Endometrium (tissue), 2 donors: Measurements from ENCODE around the gene COL27A1.

Source experiments
- FAIRE-seq: peaks from 2 replicates; lab custom pipeline; 2012; peaks lifted over from hg19 to GRCh38; lab: Jason Lieb, UNC
- donor health status: control.
- donor health status: control.

Gene COL27A1

DNA sequence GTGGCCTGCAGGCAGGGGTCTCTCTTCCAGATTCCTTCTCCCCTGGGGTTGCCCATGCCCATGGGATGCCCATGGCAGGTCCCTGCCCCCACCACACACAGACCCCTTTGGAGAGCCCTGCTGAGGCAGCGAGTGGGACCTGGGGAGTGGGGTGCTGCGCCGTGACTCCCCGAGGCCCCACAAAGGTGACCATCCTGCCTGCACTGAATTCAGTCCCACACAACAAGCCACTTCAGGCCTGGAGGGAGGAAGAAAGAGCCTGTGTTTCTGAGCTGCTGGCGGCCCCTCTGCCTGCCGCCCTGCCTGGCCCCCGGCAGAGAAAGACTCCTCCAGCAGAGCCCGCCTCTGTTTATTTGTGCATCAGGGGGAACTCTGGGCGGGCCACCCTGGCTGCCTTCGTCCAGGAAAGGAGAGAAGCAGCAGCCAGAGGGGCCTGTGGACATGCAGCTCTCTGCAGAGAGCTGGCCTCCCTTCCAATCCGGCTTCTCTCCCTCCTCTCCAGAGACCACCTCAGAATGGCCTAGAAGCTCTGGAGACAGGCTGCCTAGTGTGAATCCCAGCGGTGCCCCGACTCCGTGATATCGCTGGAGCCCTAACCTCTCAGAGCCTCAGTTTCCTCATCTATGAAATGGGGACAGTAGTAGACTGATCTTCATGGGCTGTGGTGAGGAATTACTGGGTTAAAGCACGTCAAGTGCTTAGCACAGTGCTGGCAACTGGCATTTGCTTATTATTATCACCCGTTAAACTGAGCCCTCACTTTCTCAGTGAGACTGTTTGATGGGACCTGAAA lies 72.9 kb downstream of the COL27A1 start:
- no peak for FAIRE-seq

DNA sequence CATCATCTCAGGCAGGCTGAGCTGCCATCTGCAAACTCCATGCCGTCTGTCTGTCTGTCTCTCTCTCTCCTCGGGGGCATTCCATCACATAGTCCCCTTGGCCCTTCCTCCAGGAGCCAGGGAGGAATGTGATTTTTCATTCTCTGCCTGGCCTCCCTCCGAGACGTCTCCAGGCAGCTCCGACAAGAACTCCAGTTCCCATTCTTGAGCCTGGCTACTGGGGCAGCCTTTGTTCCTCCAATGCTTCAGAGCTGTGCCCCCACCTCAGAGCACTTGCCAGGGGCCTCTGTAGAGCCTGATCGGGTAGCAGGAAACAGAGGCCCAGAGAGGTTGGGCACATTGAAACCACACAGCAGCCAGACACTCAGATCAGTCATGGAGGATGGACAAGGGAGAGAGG lies 74.0 kb downstream of the COL27A1 start:
- FAIRE-seq, result no peak

DNA sequence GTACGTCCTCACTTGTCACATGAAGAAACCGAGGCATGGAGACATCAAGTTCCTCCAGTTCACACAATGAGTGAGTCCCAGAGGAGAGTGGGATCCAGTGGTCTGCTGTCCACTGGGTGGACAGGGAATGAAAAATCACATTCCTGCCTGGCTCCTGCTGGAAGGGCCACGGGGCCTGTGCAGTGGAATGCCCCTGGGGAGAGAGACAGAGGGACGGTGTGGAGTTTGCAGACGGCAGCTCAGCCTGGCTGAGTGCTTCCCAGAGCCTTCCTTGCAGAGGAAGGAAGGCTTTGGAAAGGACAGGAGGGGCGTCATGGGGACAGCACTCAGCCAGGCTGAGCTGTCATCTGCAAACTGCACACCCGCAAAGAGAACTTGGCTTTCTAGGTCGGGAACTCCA lies 74.7 kb downstream of the COL27A1 start:
- no peak for FAIRE-seq

DNA sequence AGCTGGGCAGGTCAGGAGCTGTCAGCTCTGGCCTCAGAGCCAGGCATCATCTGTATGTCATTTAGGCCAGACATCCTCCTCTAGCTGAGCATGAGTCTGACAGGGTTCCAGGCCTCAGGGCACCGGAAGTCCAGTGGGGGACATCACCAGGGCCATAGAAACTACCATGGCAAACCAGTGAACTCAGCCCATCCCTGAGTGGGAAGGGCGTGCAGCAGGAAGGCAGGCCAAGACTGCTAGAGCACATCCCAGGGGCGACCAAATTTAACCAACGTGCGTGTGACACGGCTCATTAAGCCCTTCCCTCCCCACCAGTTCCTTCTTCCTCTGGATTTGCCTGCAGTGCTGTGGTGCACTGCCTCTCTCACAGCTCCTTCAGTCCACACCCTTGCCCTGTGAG lies 75.9 kb downstream of the COL27A1 start:
- no peak for FAIRE-seq

DNA sequence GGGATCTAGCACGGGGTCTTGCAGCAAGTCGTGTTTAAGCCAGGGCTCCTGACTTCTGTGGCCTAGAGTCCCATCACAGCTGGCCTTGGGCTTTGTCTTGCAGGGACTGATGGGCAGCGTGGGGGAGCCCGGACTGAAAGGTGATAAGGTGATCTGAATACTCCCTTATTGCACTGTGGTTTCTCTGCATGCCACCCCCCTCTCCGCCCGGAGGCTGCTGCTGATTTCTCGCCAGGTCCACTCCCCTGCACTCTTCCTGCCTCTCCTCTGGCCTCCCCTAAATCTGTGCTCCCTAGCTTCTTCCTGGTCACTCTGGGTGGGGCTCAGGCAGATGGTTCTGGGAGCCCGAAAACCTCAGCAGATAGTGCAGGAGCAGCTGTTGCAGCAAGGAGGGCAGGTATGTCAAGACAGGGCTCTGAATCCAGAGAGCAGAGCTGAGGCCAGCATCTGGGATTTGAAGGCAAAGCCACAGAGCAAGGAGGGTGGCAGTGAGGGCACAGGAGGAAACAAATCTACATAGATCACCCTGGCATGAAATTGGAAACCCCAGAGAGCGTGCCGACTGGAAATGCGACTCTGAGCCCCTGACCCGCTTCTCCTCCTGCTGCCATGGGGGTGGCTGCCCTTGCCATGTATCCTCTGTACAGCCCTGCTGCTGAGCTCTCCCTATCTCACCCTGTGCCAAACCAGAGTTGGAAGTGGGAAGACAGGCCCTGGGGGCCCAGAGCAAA lies 76.5 kb downstream of the COL27A1 start:
- no peak for FAIRE-seq

DNA sequence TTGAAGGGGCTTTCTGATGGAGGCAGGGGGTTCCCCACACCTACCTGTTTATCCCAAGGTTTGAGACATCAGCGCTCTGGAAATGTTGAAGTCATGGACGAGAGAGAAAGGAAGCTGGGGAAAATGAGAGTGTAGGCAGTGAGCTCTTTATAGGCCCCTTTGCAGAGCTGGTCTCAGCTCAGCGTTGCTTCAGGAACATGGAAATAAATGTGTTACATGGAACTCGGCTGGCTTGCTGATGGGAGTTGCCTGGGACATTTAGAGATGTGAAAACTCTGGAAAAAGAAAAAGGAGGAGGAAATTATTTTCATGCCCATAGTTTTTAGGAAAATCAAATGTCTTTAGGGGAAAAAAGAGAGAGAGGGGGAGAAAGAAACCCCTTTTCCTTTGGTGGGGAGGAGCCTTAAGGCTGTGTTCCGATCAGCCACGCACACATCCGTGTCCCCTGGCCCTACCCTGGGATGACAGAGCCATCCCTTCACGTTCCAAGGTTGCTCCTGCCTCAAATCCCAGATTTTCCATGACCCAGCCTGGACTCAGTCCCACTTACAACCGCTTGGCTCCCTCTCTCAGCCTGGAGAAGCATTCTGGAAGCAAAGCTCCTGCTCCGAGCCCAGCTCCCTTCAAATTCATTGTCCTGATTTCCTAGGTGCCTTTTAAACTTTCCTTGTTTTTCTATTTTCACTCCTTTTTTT lies 78.3 kb downstream of the COL27A1 start:
- FAIRE-seq, result no peak

DNA sequence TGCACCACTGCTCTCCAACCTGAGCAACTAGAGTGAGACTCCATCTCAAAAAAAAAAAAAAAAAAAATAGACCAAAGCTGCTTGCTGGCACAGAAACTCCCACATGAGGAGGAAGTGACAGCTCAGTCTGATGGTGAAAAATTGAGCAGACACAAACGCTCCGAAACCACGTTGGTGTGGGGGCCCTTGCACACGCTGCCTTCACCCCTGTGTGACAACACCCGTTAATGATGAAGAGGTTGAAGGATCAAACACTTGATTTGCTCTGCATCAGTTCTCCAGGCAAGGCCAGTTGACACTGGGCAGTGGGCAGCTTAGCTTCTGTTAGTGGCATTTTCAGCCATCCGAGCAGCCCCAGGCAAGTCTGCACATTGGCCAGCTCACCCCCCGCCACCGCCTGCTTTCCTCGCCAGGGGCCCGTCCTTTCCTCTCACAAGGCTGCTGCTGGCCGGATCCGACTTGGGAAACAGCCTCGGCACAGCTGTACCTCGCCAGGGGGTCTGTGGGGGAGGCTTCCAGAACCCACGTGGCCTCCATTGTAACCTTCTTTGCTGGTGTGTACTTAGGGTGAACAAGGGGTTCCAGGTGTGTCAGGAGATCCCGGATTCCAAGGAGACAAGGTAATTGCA lies 79.8 kb downstream of the COL27A1 start:
- FAIRE-seq, result no peak

DNA sequence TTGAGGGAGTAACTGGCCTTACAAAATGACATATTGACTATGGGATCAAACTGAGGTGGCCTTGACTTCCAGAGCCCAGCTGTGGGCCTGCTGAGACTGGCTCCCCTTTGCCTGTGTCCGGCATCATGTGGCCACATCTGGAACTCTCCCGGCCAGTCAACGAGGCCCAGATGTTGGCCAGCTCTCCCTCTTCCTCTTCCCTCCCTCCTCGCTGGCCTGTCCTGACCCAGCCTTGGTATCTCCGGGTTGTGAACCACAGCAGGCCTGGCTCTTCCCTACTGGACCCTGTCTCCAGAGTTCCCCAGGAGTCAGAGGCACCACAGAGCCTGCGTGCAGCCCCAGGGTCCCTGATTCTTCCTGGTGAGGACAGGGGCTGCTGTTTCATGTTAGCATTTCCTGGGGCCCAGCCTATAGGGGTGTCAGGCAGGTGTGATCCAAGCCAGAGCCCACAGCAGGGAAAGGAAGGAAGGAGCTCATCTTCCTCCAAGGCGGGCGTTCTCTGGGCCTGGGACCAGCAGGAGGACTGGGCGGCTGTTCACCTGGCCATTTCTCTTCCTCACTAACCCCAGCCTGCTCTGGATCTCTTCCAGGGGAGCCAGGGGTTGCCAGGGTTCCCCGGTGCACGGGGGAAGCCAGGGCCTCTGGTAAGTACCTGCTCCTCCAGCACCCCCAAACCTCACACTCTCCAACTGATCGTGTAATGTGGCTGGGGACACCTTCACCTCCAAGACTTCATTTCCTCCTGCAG lies 81.2 kb downstream of the COL27A1 start:
- no peak for FAIRE-seq

DNA sequence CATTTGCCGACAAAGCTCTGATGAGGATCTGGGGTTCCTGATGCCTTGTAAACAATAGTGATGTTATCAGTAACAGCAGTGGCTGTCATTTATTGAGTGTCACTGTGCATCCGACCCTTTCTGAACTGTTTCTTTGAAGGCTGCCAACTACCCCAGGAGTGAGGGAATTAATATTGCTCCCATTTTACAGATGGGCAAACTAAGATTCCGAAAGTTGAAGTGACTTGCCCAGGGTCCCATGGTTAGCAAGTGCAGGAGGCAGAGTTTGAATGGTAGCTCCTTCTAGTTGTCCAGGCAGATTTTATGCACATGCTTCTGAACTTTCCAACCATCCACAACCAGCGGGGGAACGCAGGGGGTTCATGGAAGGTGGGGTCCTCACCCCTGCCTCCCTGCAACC lies 81.9 kb downstream of the COL27A1 start:
- no peak for FAIRE-seq

DNA sequence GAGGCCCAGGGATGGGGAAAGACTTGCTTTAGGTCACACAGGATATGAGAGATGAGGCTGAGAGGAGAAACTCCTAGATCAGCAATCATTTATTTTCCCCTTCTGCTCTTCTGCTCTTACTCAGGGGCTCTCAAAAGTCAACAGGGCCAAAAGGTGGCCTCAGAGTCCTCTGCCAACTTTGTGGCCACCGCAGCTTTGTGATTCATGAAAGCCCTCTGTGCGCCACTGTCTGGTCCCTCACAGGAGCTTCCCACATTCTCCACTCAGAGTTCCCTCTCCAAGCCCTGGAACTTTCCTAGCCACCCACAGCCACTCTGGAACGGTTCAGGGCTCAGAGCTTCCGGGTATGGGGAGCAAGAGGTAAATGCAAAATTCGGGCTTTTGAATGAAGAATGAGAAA lies 82.4 kb downstream of the COL27A1 start:
- FAIRE-seq, result no peak

DNA sequence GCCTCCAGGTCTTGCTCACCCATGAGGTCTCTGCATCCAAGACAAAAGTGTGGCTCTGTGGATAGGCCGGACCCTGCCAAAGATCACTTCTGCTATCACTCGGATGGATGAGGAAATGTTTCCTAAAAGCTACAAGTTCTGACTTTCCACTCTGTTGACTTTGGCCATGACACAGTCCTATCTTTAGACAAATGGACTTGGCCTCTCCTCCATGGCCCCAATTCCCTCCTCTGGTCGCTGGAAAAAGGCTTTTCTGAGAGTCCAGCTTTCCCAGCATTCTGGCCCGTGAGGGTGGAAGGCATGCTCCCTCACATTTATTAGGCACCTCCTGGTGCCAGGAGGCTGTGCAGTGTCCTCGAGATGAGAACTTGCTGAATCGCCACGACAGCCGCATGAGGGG lies 83.1 kb downstream of the COL27A1 start:
- no peak for FAIRE-seq

DNA sequence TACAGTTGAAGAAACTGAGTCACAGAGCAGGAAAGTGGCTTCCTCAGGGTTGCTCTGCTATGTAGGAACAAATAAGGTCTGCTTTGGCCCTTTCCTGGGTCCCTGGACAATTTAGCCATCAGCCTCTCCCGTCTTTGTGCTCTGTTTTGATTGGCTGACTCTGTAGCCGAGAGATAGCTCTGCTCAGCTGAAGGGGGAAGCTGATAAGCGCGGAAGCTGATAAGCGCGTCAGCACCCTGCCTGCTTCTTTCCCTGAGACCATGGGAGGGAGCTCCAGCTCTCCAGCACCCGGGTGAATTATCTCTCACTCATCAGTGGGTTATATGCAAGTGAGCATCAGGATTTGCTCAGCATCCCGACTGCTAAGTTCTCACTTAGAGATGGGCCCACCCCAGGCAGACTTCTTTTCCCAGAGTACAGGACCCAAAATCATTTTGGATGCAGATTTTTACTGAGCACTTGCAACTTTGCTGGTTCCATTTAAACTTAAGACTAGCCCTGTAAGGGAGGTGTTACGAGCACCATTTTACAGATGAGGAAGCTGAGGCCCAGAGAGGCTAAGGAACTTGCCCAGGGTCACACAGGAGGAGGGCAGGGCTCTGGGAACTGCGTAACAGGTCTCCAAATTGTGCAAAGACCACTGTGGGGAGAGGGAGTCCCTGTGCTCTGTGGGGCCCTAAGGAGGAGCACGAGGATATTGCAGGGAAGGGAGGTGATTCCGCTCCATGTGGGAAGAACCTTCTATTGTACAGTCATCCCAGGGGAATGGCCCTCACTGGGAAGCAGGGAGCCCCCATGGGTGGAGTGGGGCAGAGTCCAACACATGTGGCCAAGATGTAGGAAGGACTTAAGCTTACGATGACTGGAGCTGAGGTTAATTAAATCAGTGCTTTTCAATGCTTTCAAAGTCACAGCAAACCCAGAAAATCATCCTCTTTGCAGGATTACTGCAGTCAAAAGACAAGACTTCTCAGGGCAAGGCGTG lies 83.8 kb downstream of the COL27A1 start:
- FAIRE-seq, result no peak

DNA sequence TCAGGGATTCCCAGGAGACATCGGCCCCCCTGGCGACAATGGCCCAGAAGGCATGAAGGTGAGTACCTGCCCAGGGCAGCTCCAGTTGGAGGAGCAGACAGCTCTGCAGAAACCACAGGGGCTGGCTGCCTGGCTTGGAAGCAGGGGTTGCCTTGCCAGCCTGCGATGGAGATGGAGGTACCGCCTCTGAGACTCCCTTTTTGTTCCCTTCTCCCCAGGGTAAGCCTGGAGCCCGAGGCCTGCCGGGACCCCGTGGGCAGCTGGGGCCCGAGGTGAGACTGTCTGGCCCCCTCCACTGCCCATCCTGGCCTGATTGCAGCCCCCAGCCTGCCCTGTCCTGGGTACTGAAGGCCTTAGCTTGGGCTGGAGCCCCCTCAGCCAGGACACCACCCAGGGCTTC lies 84.9 kb downstream of the COL27A1 start:
- FAIRE-seq, result no peak

DNA sequence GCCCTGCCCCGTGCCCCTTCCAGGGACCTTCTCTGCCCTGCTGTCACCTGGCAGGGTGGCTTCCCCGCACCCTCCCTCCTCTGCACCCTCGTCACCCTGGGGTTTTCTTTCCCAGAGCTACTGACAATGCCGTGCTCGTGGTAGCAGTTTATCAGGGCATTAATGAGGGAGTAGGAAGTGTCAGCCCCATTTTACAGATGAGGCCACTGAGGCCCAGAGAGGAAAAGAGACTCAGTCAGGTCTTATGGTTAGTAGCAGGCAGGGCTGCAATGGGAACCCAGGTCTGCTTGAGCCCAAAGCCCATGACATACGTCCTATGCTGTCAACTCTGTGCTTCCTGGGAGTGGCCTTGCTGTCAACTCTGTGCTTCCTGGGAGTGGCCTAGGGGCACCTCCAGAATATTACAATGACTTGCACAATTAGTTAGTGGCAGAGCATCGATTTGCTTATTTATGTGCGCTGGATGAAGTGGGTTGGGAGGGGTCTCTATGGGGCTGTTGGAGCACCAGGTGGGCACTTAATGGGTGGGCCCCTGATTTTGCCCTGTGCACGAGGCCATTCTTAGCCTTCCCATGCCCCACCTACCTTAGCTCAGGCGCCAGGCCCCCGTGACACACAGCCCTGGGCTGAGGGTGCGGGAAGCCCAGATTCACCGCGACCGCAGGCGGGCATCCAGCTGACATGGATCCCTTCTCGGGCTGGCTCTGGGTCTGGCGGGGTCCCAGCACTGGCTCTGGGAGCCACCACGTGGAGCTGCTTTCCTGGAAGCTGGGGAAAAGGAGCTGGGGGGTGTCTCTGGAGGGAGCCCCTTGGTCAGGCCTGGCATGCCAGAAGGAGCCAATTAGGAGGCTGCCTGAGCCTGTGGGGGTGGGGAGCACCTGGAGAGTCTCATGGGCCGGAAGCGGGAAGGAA lies 85.6 kb downstream of the COL27A1 start:
- no peak for FAIRE-seq

DNA sequence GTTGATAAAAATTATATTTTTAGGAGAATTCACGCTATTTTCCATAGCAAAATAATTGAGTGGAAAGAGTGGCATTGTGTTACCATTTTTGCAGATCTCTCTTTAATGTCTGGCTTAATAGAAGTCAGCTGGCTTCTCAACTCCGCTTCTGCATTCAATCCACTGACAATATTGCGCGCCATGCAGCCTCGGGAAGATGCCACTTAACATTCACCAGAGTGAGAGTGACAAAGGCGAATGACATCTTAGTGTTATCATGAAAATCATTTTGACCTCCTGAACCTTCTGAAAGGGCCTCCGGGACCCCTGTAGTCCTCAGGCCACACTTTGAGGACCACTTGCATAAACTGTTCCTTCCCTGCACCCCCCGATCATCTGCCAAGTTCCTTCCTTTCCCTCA lies 87.5 kb downstream of the COL27A1 start:
- FAIRE-seq, result no peak

DNA sequence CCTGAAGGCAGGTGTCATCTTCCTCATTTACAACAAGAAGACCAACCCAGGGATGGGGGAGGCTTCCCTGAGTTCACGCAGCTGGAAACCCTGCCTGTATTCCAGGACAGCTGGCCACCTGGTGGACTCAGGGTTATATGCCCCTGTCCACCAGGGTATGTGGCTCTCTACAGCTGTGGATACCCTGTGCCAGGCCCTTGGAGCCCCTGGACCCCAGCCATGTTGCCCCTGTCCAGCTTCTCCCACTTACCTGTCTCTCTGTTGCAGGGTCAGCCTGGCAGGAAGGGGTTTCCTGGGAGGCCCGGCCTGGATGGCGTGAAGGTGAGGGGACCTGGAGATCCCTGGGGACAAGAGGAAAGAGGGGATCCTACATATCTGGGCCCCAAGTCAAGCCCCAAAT lies 87.9 kb downstream of the COL27A1 start:
- FAIRE-seq, result no peak

DNA sequence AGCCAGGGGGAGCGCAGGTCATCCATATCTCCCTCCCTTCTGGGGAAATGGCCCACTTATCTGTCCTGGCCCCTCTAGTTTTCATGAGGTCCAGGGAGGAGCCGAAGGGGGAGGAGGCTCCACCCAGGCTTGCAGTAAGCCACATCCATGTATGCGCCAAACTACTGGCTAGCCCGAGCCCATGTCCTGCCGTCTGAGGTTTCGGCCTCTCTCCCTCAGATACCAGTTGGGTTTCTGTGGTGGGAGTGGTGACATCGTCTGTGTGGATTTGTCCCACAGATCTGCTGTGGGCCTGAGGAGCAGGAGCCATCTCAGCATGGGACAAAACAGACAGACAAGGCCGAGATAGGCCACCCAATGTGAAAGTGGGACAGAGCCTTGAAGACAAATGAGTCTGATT lies 89.2 kb downstream of the COL27A1 start:
- no peak for FAIRE-seq

DNA sequence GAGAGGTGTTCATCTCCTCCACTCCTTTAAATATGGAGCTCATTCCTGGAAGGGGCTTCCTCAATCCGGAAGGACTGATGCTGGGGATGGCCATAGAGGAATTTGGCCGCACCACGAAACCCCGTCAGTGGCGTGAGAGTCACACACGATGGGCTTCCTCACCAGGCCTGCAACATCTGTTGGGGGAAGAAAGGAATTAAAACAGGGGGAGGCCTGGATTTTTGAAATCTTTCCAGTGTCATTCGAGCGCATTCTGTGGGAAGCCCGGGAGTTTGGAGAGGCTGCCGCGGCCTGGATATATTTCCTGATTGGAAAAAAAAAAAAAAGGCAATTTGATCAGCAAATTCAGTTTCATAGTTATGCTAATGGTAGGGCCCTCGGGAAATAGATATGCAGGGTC lies 91.2 kb downstream of the COL27A1 start:
- FAIRE-seq, result peak; percentile 59

DNA sequence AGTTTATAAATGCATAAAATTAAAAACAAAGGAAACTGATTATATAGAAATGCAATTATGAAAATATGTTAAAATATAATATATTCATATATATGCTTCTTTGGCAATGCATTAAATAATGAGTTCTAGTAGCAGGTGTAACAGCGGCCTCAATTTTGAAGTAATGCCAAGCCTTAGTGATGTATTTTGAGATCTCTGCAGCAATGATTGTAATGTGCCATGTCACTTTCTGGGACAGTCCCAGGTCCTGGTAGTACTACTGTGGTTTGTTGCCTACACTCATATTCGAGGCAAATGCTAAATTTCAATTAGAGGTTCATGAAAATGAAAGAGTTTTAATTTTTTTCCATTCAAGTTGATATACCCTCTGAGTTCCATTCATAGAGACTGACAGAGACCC lies 91.7 kb downstream of the COL27A1 start:
- no peak for FAIRE-seq

DNA sequence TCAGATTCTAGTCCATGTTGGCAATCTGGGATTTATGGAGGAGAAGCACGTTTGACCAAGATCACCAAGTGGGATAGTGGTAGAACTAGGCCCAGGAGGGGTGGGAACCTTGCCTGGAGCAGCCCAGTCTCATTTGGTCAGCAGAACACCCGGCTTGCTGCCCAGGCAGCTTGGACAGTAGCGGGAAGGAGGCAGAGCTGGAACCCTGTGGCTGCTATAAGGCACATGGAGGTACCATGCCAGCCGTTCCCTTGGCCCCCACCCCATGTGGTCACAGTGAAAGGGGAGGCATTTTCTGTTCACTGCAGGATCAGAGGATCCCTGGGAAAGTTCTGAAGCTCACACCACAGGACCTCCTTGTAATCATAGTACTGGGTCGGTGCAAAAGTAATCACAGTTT lies 92.2 kb downstream of the COL27A1 start:
- FAIRE-seq, result no peak
